K562 treated with DMSO at 1 percent for 24 hours (cell line): ENCODE measurements around the gene RNMT. TPM values are rescaled to one million over a fixed set of nuclear protein-coding genes. Genes with fewer than 3 reads are reported as not detected.

Experiments used
- total RNA-seq: library from RNA; unstranded; fragments of 300-600 nt; gene quantifications from 2 replicates; pipeline ENCODE4 v1.2.3, GENCODE V29; 2022; ENCODE audit warnings: low read depth; ENCODE audit not compliant: insufficient read depth

Gene RNMT
- 11.9 and 17.6 TPM in 2 replicates for total RNA-seq

GRCh38 chr18:13726232-13726971 is at the start of gene RNMT, which contains the start of gene FAM210A:
Gene RNMT, plus strand, starts transcription at chr18:13726673. Its CDS starts 4,845 bp downstream, at chr18:13731518.
Gene FAM210A, minus strand, starts transcription at chr18:13726558. Its CDS starts 44,481 bp downstream, at chr18:13682077.

Other genes starting within 250 kb of the RNMT start
- gene FAM210A, start 115 bp upstream of the RNMT start, total RNA-seq = 8.5 and 11.1 TPM in 2 replicates
- gene MC5R, start 97.5 kb downstream of the RNMT start, total RNA-seq = not detected in 2 replicates
- gene MC2R, start 188.9 kb downstream of the RNMT start, total RNA-seq = not detected in 2 replicates